Suprapubic skin (tissue), 4 donors: ENCODE measurements around the gene TNFRSF25.

Source experiments
- CTCF ChIP-seq, 2 donors: fragments of 200-600 bp in 1 of 2; fragments of 450-650 bp in 1 of 2; sonication (generic) in 1 of 2; IDR thresholded peaks; one replicate each; pipeline ENCODE4 v1.5.1; 2016 to 2019; ENCODE audit warnings: antibody characterized with exemption in 2 of 2, mild to moderate bottlenecking in 1 of 2, moderate library complexity in 1 of 2
- EP300 ChIP-seq: sonication (generic); formaldehyde crosslinking; IDR thresholded peaks from one replicate; pipeline ENCODE4 v1.6.1; 2017; ENCODE audit warnings: antibody characterized with exemption
- POLR2A ChIP-seq, 2 donors: fragments of 450-650 bp; IDR thresholded peaks; one replicate each; pipeline ENCODE4 v1.6.1; 2017; ENCODE audit warnings: antibody characterized with exemption in 2 of 2, mild to moderate bottlenecking in 2 of 2, moderate library complexity in 2 of 2
- POLR2AphosphoS5 ChIP-seq, 3 donors: sonication (generic); formaldehyde crosslinking; IDR thresholded peaks; one replicate each; pipeline ENCODE4 v1.6.1; 2017; ENCODE audit warnings: antibody characterized with exemption in 3 of 3

- TF ChIP-seq CTCF (IDR thresholded peaks at IDR 0.05) = no peak
- no peak for TF ChIP-seq POLR2AphosphoS5 (IDR thresholded peaks at IDR 0.05)
- no peak for TF ChIP-seq POLR2A (IDR thresholded peaks at IDR 0.05)
- no peak for TF ChIP-seq EP300
These were observed 38.3 kb downstream of the TNFRSF25 start for GRCh38 chr1:6427441-6428390.
